Ectodermal cell (in vitro differentiated cells): ENCODE data around the gene SLC1A2.

ENCODE experiments used
- H3K27ac ChIP-seq: 2 replicates; pipeline ENCODE4 v1.7.0; 2013; ENCODE audit warnings: mild to moderate bottlenecking, low read depth, low read length; ENCODE audit not compliant: insufficient read depth, poor library complexity, severe bottlenecking
- H3K27me3 ChIP-seq: 2 replicates; pipeline ENCODE4 v1.7.0; 2013; ENCODE audit warnings: mild to moderate bottlenecking, low read length; ENCODE audit not compliant: insufficient read depth, control insufficient read depth, poor library complexity, severe bottlenecking
- H3K36me3 ChIP-seq: one replicate; pipeline ENCODE4 v1.7.0; 2013; ENCODE audit warnings: low read length; ENCODE audit not compliant: control insufficient read depth, insufficient read depth
- H3K4me1 ChIP-seq: one replicate; pipeline ENCODE4 v1.7.0; 2013; ENCODE audit warnings: low read length; ENCODE audit not compliant: control insufficient read depth, insufficient read depth
- H3K4me3 ChIP-seq: 2 replicates; pipeline ENCODE4 v1.7.0; 2013; ENCODE audit warnings: low read depth, low read length, control low read depth; ENCODE audit not compliant: insufficient read depth
- H3K9me3 ChIP-seq: 2 replicates; pipeline ENCODE4 v1.7.0; 2013; ENCODE audit warnings: mild to moderate bottlenecking, low read length, moderate library complexity; ENCODE audit not compliant: control insufficient read depth
- WGBS, 2 experiments: methylation state at CpG; one replicate each; pipeline ENCODE4 v1.1.7; 2013; ENCODE audit warnings: missing lambda C conversion rate in 2 of 2; 5-methylcytosine and 5-hydroxymethylcytosine counted together

Gene SLC1A2

GRCh38 chr11:35340071-35340470, 79.3 kb downstream of the SLC1A2 start:
- H3K27me3 ChIP-seq, result no peaks in the 10 kb centered on the region
- 92% methylated on average over 3 of the region's 3 CpGs for WGBS, 2 experiments

GRCh38 chr11:35338921-35339320, 80.4 kb downstream of the SLC1A2 start:
- Histone ChIP-seq H3K4me1 (no peaks in the 10 kb centered on the region), H3K9me3 (no peaks in the 10 kb centered on the region), H3K36me3 (no peaks in the 10 kb centered on the region), H3K4me3 (no peak overlapping the region), H3K27ac (no peak overlapping the region), H3K27me3 (no peaks in the 10 kb centered on the region)
- WGBS, 2 experiments, result 90 to 94% methylated on average over 2 of the region's 2 CpGs

More at GRCh38 chr11:35340071-35340470, 79.3 kb downstream of the SLC1A2 start:
- Histone ChIP-seq H3K4me3 (no peak overlapping the region), H3K27ac (no peak overlapping the region), H3K9me3 (no peaks in the 10 kb centered on the region), H3K4me1 (peaks cover 9% of the 10 kb centered on the region), H3K36me3 (no peaks in the 10 kb centered on the region)

GRCh38 chr11:35337914-35338305, 81.4 kb downstream of the SLC1A2 start:
- H3K36me3 ChIP-seq, result no peaks in the 10 kb centered on the region
- H3K4me1 ChIP-seq, result no peaks in the 10 kb centered on the region
- WGBS, 2 experiments, result 93 to 98% methylated on average over 2 of the region's 2 CpGs
- no peak overlapping the region for H3K27ac ChIP-seq
- H3K27me3 ChIP-seq, result no peaks in the 10 kb centered on the region
- no peaks in the 10 kb centered on the region for H3K9me3 ChIP-seq
- H3K4me3 ChIP-seq, result no peak overlapping the region

GRCh38 chr11:35337136-35337913, 82.0 kb downstream of the SLC1A2 start:
- WGBS, 2 experiments, result 81 to 86% methylated on average over 3 of the region's 3 CpGs
- H3K4me1 ChIP-seq, result no peaks in the 10 kb centered on the region
- H3K36me3 ChIP-seq, result no peaks in the 10 kb centered on the region
- H3K27ac ChIP-seq, result no peak overlapping the region
- H3K4me3 ChIP-seq, result no peak overlapping the region
- H3K27me3 ChIP-seq, result no peaks in the 10 kb centered on the region
- H3K9me3 ChIP-seq, result no peaks in the 10 kb centered on the region

GRCh38 chr11:35336726-35337125, 82.6 kb downstream of the SLC1A2 start:
- H3K27ac ChIP-seq, result no peak overlapping the region
- no peaks in the 10 kb centered on the region for H3K4me1 ChIP-seq
- H3K36me3 ChIP-seq, result no peaks in the 10 kb centered on the region
- WGBS, 2 experiments, result 90 to 91% methylated on average over 1 of the region's 1 CpG
- H3K27me3 ChIP-seq, result no peaks in the 10 kb centered on the region
- H3K9me3 ChIP-seq, result no peaks in the 10 kb centered on the region
- H3K4me3 ChIP-seq, result no peak overlapping the region

GRCh38 chr11:35335226-35335625, 84.1 kb downstream of the SLC1A2 start:
- Histone ChIP-seq H3K4me3 (no peak overlapping the region), H3K27me3 (no peaks in the 10 kb centered on the region), H3K27ac (no peak overlapping the region), H3K36me3 (no peaks in the 10 kb centered on the region), H3K9me3 (no peaks in the 10 kb centered on the region), H3K4me1 (no peaks in the 10 kb centered on the region)
- WGBS, 2 experiments, result 94% methylated on average over 2 of the region's 2 CpGs

GRCh38 chr11:35334385-35335090, 84.8 kb downstream of the SLC1A2 start:
- Histone ChIP-seq H3K36me3 (no peaks in the 10 kb centered on the region), H3K9me3 (no peaks in the 10 kb centered on the region), H3K27me3 (no peaks in the 10 kb centered on the region), H3K4me3 (no peak overlapping the region), H3K27ac (no peak overlapping the region), H3K4me1 (no peaks in the 10 kb centered on the region)
- 88 to 93% methylated on average over 5 of the region's 5 CpGs for WGBS, 2 experiments

- H3K4me1 ChIP-seq, result no peaks in the 10 kb centered on the region
- no peaks in the 10 kb centered on the region for H3K27me3 ChIP-seq
- no peak overlapping the region for H3K27ac ChIP-seq
- WGBS, 2 experiments, result 71 to 100% methylated on average over 1 of the region's 2 CpGs
- no peak overlapping the region for H3K4me3 ChIP-seq
- H3K9me3 ChIP-seq, result no peaks in the 10 kb centered on the region
- H3K36me3 ChIP-seq, result no peaks in the 10 kb centered on the region
Measured at GRCh38 chr11:35332524-35332923, 86.8 kb downstream of the SLC1A2 start.

GRCh38 chr11:35330931-35331330, 88.4 kb downstream of the SLC1A2 start:
- H3K27me3 ChIP-seq, result no peaks in the 10 kb centered on the region
- no peaks in the 10 kb centered on the region for H3K4me1 ChIP-seq
- no peaks in the 10 kb centered on the region for H3K9me3 ChIP-seq
- WGBS, 2 experiments, result 82 to 91% methylated on average over 2 of the region's 2 CpGs
- no peak overlapping the region for H3K27ac ChIP-seq
- no peaks in the 10 kb centered on the region for H3K36me3 ChIP-seq
- H3K4me3 ChIP-seq, result no peak overlapping the region

GRCh38 chr11:35330156-35330889, 89.0 kb downstream of the SLC1A2 start:
- H3K4me3 ChIP-seq, result no peak overlapping the region
- no peaks in the 10 kb centered on the region for H3K36me3 ChIP-seq
- WGBS, 2 experiments, result 74 to 80% methylated on average over 2 to 3 of the region's 3 CpGs
- no peaks in the 10 kb centered on the region for H3K4me1 ChIP-seq
- H3K9me3 ChIP-seq, result no peaks in the 10 kb centered on the region
- no peak overlapping the region for H3K27ac ChIP-seq
- no peaks in the 10 kb centered on the region for H3K27me3 ChIP-seq
